ENCODE results near the gene AARS1.
"Not testable (repeated sequence)": the region's sequence is repeated elsewhere in the genome, so short reads cannot be mapped to it uniquely, and the experiment has no call there.

Gene AARS1

DNA sequence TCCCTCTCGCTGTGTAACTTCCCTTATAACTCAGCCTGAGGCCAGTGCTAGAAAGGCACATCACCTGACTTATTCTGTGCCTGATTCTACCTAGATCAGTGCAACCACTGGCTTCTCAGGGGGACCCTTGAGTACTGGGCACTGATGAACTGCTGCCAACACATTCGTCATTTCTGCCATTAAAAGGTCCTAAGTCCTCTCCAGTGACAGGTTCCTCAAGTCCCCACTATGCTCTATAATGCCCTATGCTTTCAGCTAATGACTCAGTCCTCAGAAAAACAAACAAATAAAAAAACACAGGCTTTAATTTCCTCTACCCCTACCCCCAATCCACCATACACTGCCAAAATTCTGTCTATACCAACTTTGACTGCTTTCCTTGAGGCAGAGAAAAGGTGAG lies 66.1 kb downstream of the AARS1 start:
- DNase-seq, result not testable (repeated sequence)

DNA sequence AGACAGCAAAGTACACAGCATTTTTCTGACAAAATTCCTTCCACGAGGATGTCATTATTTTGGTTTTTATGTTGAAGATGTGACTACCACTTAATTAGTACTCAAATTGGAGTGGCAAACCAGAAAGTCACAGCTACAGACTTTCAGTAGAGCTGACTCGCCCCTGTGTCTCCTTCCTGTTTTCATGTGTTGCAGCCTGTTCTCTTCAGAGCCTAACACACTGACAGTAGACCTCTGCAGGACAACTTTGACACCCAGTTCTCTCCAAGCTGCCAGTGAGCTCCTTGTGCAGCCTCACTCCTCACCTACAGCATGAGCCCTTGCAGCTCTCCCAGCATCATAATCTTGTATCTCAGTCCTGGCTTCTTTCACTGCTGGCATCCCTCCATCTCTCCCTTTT lies 66.7 kb downstream of the AARS1 start:
- not testable (repeated sequence) for DNase-seq

DNA sequence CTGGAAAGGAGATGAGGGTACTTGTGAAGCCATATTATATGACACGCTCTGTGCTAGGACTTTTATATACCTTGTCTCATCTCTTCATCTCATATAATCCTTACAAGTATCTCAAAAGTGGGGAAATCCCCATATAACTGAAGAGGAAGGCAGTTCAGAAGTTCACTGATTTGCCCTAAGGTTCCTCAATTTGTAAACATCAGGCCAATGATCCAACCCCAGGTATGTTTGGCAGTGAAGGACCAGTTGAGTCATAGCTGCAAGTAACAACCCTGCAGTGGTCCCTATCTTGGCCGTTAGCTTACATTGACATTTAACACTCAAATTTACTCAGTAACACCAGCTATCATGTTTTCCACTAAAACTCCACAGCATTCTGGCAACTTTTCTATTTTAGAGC lies 70.7 kb downstream of the AARS1 start:
- not testable (repeated sequence) for DNase-seq

DNA sequence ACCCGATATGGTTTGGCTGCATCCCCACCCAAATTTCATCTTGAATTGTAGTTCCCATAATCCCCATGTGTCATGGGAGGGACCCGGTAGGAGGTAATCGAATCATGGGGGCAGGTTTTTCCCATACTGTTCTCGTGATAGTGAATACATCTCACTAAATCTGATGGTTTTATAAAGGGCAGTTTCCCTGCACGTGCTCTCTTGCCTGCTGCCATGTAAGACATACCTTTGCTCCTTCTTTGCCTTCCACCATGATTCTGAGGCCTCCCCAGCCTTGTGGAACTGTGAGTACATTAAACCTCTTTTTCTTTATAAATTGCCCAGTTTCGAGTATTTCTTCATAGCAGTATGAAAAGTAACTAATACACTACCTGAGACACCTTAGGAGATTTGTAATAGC lies 82.9 kb downstream of the AARS1 start:
- DNase-seq, result not testable (repeated sequence)

DNA sequence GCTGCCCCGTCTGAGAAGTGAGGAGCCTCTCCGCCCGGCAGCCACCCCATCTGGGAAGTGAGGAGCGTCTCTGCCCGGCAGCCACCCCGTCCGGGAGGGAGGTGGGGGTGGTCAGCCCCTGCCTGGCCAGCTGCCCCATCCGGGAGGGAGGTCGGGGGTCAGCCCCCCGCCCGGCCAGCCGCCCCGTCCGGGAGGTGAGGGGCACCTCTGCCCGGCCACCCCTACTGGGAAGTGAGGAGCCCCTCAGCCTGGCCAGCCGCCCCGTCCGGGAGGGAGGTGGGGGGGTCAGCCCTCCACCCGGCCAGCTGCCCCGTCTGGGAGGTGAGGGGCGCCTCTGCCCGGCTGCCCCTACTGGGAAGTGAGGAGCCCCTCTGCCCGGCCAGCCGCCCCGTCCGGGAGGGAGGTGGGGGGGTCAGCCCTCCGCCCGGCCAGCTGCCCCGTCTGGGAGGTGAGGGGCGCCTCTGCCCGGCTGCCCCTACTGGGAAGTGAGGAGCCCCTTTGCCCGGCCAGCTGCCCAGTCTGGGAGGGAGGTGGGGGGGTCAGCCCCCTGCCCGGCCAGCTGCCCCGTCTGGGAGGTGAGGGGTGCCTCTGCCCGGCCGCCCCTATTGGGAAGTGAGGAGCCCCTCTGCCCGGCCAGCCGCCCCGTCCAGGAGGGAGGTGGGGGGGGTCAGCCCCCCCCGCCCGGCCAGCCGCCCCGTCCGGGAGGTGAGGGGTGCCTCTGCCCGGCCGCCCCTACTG lies 84.5 kb downstream of the AARS1 start:
- not testable (repeated sequence) for DNase-seq

DNA sequence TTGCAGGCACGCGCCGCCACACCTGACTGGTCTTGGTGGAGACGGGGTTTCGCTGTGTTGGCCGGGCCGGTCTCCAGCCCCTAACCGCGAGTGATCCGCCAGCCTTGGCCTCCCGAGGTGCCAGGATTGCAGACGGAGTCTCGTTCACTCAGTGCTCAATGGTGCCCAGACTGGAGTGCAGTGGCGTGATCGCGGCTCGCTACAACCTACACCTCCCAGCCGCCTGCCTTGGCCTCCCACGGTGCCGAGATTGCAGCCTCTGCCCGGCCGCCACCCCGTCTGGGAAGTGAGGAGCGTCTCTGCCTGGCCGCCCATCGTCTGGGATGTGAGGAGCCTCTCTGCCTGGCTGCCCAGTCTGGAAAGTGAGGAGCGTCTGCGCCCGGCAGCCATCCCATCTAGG lies 85.3 kb downstream of the AARS1 start:
- not testable (repeated sequence) for DNase-seq

DNA sequence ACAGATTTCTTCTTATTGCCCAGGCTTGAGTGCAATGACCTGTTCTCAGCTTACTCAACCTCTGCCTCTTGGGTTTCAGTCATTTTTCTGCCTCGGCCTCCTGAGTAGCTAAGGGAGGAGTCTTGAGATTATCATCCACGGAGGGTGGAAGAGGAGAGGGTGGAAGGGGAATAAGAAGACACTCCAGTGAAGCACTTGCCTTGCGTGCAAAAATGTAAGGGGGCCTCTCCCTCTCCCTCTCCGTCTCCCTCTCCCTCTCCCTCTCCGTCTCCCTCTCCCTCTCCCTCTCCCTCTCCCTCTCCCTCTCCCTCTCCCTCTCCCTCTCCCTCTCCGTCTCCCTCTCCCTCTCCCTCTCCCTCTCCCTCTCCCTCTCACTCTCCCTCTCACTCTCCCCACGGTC lies 85.8 kb downstream of the AARS1 start:
- DNase-seq, result not testable (repeated sequence)
